GM12878 (cell line): ENCODE measurements around the gene POU2F1. TPM values are rescaled to one million over a fixed set of nuclear protein-coding genes. Genes with fewer than 3 reads are reported as not detected.

Experiments
- HDGF ChIP-seq: fragments of 450-650 bp; IDR thresholded peaks from 2 replicates; pipeline ENCODE4 v1.6.1; 2016; ENCODE audit warnings: antibody characterized with exemption
- KAT2A ChIP-seq: conservative IDR thresholded peaks from 2 replicates; pipeline ENCODE4 v1.6.1; 2011; ENCODE audit warnings: low read depth, low read length; ENCODE audit not compliant: control insufficient read depth
- NBN ChIP-seq: fragments of 450-650 bp; IDR thresholded peaks from 2 replicates; pipeline ENCODE4 v1.6.1; 2016
- NFIC ChIP-seq: IDR thresholded peaks from 2 replicates; pipeline ENCODE4 v1.6.1; 2012; ENCODE audit warnings: low read depth, mild to moderate bottlenecking, inconsistent platforms, low read length, moderate library complexity
- NFYB ChIP-seq: IDR thresholded peaks from 2 replicates; pipeline ENCODE4 v1.6.1; 2011; ENCODE audit warnings: low read depth, mild to moderate bottlenecking, low read length, improper control_type of control experiment, moderate library complexity; ENCODE audit not compliant: insufficient read depth
- PAX5 ChIP-seq: IDR thresholded peaks from 2 replicates; pipeline ENCODE4 v1.6.1; 2011; ENCODE audit warnings: low read depth, low read length, borderline replicate concordance
- PML ChIP-seq: IDR thresholded peaks from 2 replicates; pipeline ENCODE4 v1.6.1; 2012; ENCODE audit warnings: low read length, inconsistent platforms
- POU2F2 ChIP-seq: IDR thresholded peaks from 3 replicates; pipeline ENCODE4 v1.6.1; 2011; ENCODE audit warnings: low read depth, mild to moderate bottlenecking, low read length, borderline replicate concordance
- RELA ChIP-seq: fragments of 450-650 bp; IDR thresholded peaks from 2 replicates; pipeline ENCODE4 v1.8.0; 2014; ENCODE audit warnings: borderline replicate concordance; ENCODE audit not compliant: partially characterized antibody
- RFX5 ChIP-seq: IDR thresholded peaks from 2 replicates; pipeline ENCODE4 v1.6.1; 2011; ENCODE audit warnings: low read depth, low read length, improper control_type of control experiment
- TAF1 ChIP-seq: IDR thresholded peaks from 2 replicates; pipeline ENCODE4 v1.6.1; 2011; ENCODE audit warnings: mild to moderate bottlenecking, low read depth, low read length, borderline replicate concordance
- TARDBP ChIP-seq: IDR thresholded peaks from 2 replicates; pipeline ENCODE4 v1.6.1; 2016; ENCODE audit warnings: borderline replicate concordance
- WRNIP1 ChIP-seq: IDR thresholded peaks from 2 replicates; pipeline ENCODE4 v1.6.1; 2011; ENCODE audit warnings: low read depth, low read length, improper control_type of control experiment, borderline replicate concordance
- ZBTB4 ChIP-seq: fragments of 450-650 bp; formaldehyde crosslinking; IDR thresholded peaks from 2 replicates; pipeline ENCODE4 v1.4.0; 2022; ENCODE audit warnings: mild to moderate bottlenecking, moderate library complexity
- ZNF622 ChIP-seq: fragments of 450-650 bp; IDR thresholded peaks from 2 replicates; pipeline ENCODE4 v1.6.1; 2017; ENCODE audit warnings: mild to moderate bottlenecking, inconsistent platforms
- polyA plus RNA-seq, 11 experiments: library from polyadenylated mRNA; depleted of rRNA in 4 of 11; unstranded in 6 of 11; stranded (reverse) in 5 of 11; fragments of >200 nt; fragmentation: Nextera tagmentation in 4 of 11; fragmentation: Illumina TruSeq in 1 of 11; extraction: Ambion mirVana in 4 of 11; extraction: Trizol in 1 of 11; gene quantifications; 1 replicate in 1 of 11; 2 replicates in 10 of 11; pipeline versions ENCODE4 v1.2.1 to v1.2.3, GENCODE V29; 2011 to 2016; ENCODE audit warnings: inconsistent platforms in 2 of 11, missing spikeins in 2 of 11, low read depth in 1 of 11
- total RNA-seq, 4 experiments: library from RNA; depleted of rRNA in 3 of 4; stranded (reverse); fragments of >200 nt in 3 of 4; fragmentation: Illumina TruSeq in 1 of 4; extraction: Trizol in 1 of 4; gene quantifications; 2 replicates each; pipeline versions ENCODE4 v1.2.1 to v1.2.3, GENCODE V29; 2013 to 2021
- TF ChIP-seq, protein P1 (sequence below): IDR thresholded peaks from 2 replicates; pipeline ENCODE4 v1.6.1; 2011; ENCODE audit warnings: borderline replicate concordance, low read depth, mild to moderate bottlenecking, moderate library complexity, mixed read lengths, low read length; ENCODE audit not compliant: insufficient read depth; ENCODE audit errors: extremely low read length

POU2F1 gene
- total and polyA plus RNA-seq, 10 of the 15 experiments (the other 5 are each of a cell fraction or from before 2014, with no cell fraction given), result 2.5 to 21.7 (median 12.5) TPM

DNA sequence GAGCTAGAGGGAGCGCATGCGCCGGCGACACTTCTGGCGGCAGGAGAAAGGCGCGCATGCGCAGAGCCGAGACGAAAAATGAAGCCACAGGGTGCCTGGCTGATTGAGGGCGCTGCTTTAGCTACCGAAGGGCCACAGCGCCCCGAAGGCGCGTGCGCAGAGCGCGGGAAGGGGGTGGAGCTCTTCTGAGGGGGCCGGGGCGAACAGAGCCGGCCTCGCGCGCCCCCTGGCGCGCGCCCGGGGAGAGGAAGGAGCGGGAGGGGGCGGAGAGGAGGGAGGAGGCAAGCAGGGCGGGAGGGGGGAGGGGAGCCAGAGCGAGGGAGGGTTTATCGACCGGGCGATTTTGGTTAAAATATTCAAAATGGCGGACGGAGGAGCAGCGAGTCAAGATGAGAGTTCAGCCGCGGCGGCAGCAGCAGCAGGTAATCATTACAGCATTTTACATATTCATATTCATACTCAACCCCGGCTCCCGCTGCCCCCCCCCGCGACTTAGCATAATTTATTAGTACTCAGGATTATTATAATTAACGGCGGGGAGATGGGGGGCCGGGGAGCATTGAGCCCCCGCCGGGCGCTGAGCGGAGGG is at the start of gene POU2F1 (continued):
- TF ChIP-seq KAT2A (no peak), NFYB (no peak), PAX5 (no peak), RELA (no peak), ZNF622 (no peak), WRNIP1 (no peak), PML (0 out of 2 replicates have a peak, but pooled peaks have one; percentile 33), RFX5 (no peak), POU2F2 (peak; percentile 91), HDGF (peak; percentile 68; the same call in 1 of the 2 replicates), NBN (no peak), NFIC (no peak), TAF1 (peak; percentile 87), TARDBP (no peak), ZBTB4 (CRISPR knock-in tag) (no peak)
- TF ChIP-seq, protein P1, sequence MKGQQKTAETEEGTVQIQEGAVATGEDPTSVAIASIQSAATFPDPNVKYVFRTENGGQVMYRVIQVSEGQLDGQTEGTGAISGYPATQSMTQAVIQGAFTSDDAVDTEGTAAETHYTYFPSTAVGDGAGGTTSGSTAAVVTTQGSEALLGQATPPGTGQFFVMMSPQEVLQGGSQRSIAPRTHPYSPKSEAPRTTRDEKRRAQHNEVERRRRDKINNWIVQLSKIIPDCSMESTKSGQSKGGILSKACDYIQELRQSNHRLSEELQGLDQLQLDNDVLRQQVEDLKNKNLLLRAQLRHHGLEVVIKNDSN, result no peak
